T-helper 9 cell (primary cell): ENCODE data around the gene MAML3.
A peak's percentile ranks its signal among the peaks of the same experiment; 100 is the strongest.

Experiments used
- DNase-seq: peaks from one replicate; pipeline ENCODE4 v3.0.0-alpha.2; 2020

MAML3 gene

GRCh38 chr4:140038031-140038533 lies 115.9 kb downstream of the MAML3 start:
- no peak for DNase-seq

- DNase-seq: no peak
Observed at GRCh38 chr4:140037353-140038030, 116.5 kb downstream of the MAML3 start.

GRCh38 chr4:140031706-140032105 lies 122.3 kb downstream of the MAML3 start:
- no peak for DNase-seq

GRCh38 chr4:140031061-140031460 lies 122.9 kb downstream of the MAML3 start:
- DNase-seq: no peak

GRCh38 chr4:140028676-140029517 lies 125.1 kb downstream of the MAML3 start:
- no peak for DNase-seq

- no peak for DNase-seq
Observed at GRCh38 chr4:140028101-140028500, 125.9 kb downstream of the MAML3 start.

GRCh38 chr4:140027101-140027500 lies 126.9 kb downstream of the MAML3 start:
- DNase-seq: no peak

- no peak for DNase-seq
Observed at GRCh38 chr4:140025470-140025869, 128.5 kb downstream of the MAML3 start.

GRCh38 chr4:140020457-140021361 lies 133.3 kb downstream of the MAML3 start:
- no peak for DNase-seq

- no peak for DNase-seq
Observed at GRCh38 chr4:140019619-140020347, 134.2 kb downstream of the MAML3 start.

- no peak for DNase-seq
Observed at GRCh38 chr4:140018931-140019618, 134.9 kb downstream of the MAML3 start.

GRCh38 chr4:140014284-140014683 lies 139.7 kb downstream of the MAML3 start:
- no peak for DNase-seq

GRCh38 chr4:140012688-140013486 lies 141.1 kb downstream of the MAML3 start:
- DNase-seq: peak; percentile 40

GRCh38 chr4:140005699-140006098 lies 148.3 kb downstream of the MAML3 start:
- DNase-seq: no peak

- no peak for DNase-seq
Observed at GRCh38 chr4:140004922-140005627, 148.9 kb downstream of the MAML3 start.

- DNase-seq: no peak
Observed at GRCh38 chr4:140004549-140004895, 149.5 kb downstream of the MAML3 start.

GRCh38 chr4:140003876-140004548 lies 150.0 kb downstream of the MAML3 start:
- no peak for DNase-seq

GRCh38 chr4:140000232-140000631 lies 153.8 kb downstream of the MAML3 start:
- no peak for DNase-seq
